ENCODE measurements around the gene SPNS3. TPM values are rescaled to one million over a fixed set of nuclear protein-coding genes. Genes with fewer than 3 reads are reported as not detected.
A peak's percentile ranks its signal among the peaks of the same experiment; 100 is the strongest.

SPNS3 gene
- total RNA-seq, 2 donors from 2014 or later = 2.4 to 5.8 TPM

GRCh38 chr17:4511199-4511932 lies 77.6 kb downstream of the SPNS3 start:
- Mint-ChIP-seq H3K4me3 (no peak overlapping the region), H3K27me3 (no peaks in the 10 kb centered on the region), H3K9me3 (no peaks in the 10 kb centered on the region), H3K4me1 (peaks cover 12% of the 10 kb centered on the region), H3K36me3 (ENCODE audit: low read depth) (no peaks in the 10 kb centered on the region), H3K27ac (peak overlapping the region; percentile 30)
- ATAC-seq (replicated peaks) = no peak

- no peak for ATAC-seq (replicated peaks)
- no peaks in the 10 kb centered on the region for H3K9me3 Mint-ChIP-seq
- H3K36me3 Mint-ChIP-seq (ENCODE audit: low read depth) = no peaks in the 10 kb centered on the region
- no peaks in the 10 kb centered on the region for H3K27me3 Mint-ChIP-seq
- H3K4me3 Mint-ChIP-seq = no peak overlapping the region
- H3K27ac Mint-ChIP-seq = no peak overlapping the region
- peaks cover 12% of the 10 kb centered on the region for H3K4me1 Mint-ChIP-seq
Observed at GRCh38 chr17:4512156-4513112, 78.7 kb downstream of the SPNS3 start.

- H3K36me3 Mint-ChIP-seq (ENCODE audit: low read depth) = no peaks in the 10 kb centered on the region
Observed at GRCh38 chr17:4513113-4514032, 79.6 kb downstream of the SPNS3 start.

GRCh38 chr17:4514206-4514605 lies 80.5 kb downstream of the SPNS3 start:
- Mint-ChIP-seq H3K4me3 (no peak overlapping the region), H3K27me3 (no peaks in the 10 kb centered on the region), H3K36me3 (ENCODE audit: low read depth) (no peaks in the 10 kb centered on the region)

More at GRCh38 chr17:4513113-4514032, 79.6 kb downstream of the SPNS3 start:
- H3K27ac Mint-ChIP-seq = no peak overlapping the region
- no peak overlapping the region for H3K4me3 Mint-ChIP-seq
- ATAC-seq (replicated peaks) = no peak
- no peaks in the 10 kb centered on the region for H3K9me3 Mint-ChIP-seq
- peaks cover 12% of the 10 kb centered on the region for H3K4me1 Mint-ChIP-seq
- no peaks in the 10 kb centered on the region for H3K27me3 Mint-ChIP-seq

GRCh38 chr17:4514779-4515178 lies 81.0 kb downstream of the SPNS3 start:
- Mint-ChIP-seq H3K27me3 (no peaks in the 10 kb centered on the region), H3K9me3 (no peaks in the 10 kb centered on the region)
- no peak for ATAC-seq (replicated peaks)

More at GRCh38 chr17:4514206-4514605, 80.5 kb downstream of the SPNS3 start:
- no peaks in the 10 kb centered on the region for H3K9me3 Mint-ChIP-seq
- no peak for ATAC-seq (replicated peaks)
- H3K4me1 Mint-ChIP-seq = peaks cover 5% of the 10 kb centered on the region
- H3K27ac Mint-ChIP-seq = no peak overlapping the region

GRCh38 chr17:4515501-4515900 lies 81.8 kb downstream of the SPNS3 start:
- H3K27me3 Mint-ChIP-seq = no peaks in the 10 kb centered on the region
- H3K4me3 Mint-ChIP-seq = no peak overlapping the region
- no peak for ATAC-seq (replicated peaks)
- no peaks in the 10 kb centered on the region for H3K36me3 Mint-ChIP-seq (ENCODE audit: low read depth)
- no peaks in the 10 kb centered on the region for H3K4me1 Mint-ChIP-seq
- H3K9me3 Mint-ChIP-seq = no peaks in the 10 kb centered on the region
- H3K27ac Mint-ChIP-seq = no peak overlapping the region

More at GRCh38 chr17:4514779-4515178, 81.0 kb downstream of the SPNS3 start:
- H3K4me1 Mint-ChIP-seq = no peaks in the 10 kb centered on the region
- no peak overlapping the region for H3K27ac Mint-ChIP-seq
- no peaks in the 10 kb centered on the region for H3K36me3 Mint-ChIP-seq (ENCODE audit: low read depth)
- H3K4me3 Mint-ChIP-seq = no peak overlapping the region

GRCh38 chr17:4516735-4517134 lies 83.0 kb downstream of the SPNS3 start:
- Mint-ChIP-seq H3K27ac (no peak overlapping the region), H3K27me3 (no peaks in the 10 kb centered on the region), H3K4me3 (no peak overlapping the region), H3K36me3 (ENCODE audit: low read depth) (no peaks in the 10 kb centered on the region), H3K9me3 (no peaks in the 10 kb centered on the region), H3K4me1 (no peaks in the 10 kb centered on the region)
- no peak for ATAC-seq (replicated peaks)

GRCh38 chr17:4518901-4519300 lies 85.2 kb downstream of the SPNS3 start:
- no peak overlapping the region for H3K4me3 Mint-ChIP-seq
- no peaks in the 10 kb centered on the region for H3K9me3 Mint-ChIP-seq
- H3K36me3 Mint-ChIP-seq (ENCODE audit: low read depth) = no peaks in the 10 kb centered on the region
- no peaks in the 10 kb centered on the region for H3K4me1 Mint-ChIP-seq
- H3K27ac Mint-ChIP-seq = no peak overlapping the region
- no peak for ATAC-seq (replicated peaks)
- no peaks in the 10 kb centered on the region for H3K27me3 Mint-ChIP-seq

- no peaks in the 10 kb centered on the region for H3K4me1 Mint-ChIP-seq
- no peak for ATAC-seq (replicated peaks)
- H3K27me3 Mint-ChIP-seq = no peaks in the 10 kb centered on the region
- no peak overlapping the region for H3K27ac Mint-ChIP-seq
- H3K9me3 Mint-ChIP-seq = no peaks in the 10 kb centered on the region
- H3K36me3 Mint-ChIP-seq (ENCODE audit: low read depth) = no peaks in the 10 kb centered on the region
- no peak overlapping the region for H3K4me3 Mint-ChIP-seq
Observed at GRCh38 chr17:4519361-4519788, 85.6 kb downstream of the SPNS3 start.

GRCh38 chr17:4520060-4520893 lies 86.5 kb downstream of the SPNS3 start:
- peak overlapping the region; percentile 56 for H3K27ac Mint-ChIP-seq

GRCh38 chr17:4520894-4521600 lies 87.3 kb downstream of the SPNS3 start:
- H3K9me3 Mint-ChIP-seq = no peaks in the 10 kb centered on the region
- H3K27ac Mint-ChIP-seq = peak overlapping the region; percentile 56
- no peaks in the 10 kb centered on the region for H3K27me3 Mint-ChIP-seq
- H3K4me3 Mint-ChIP-seq = no peak overlapping the region
- ATAC-seq (replicated peaks) = no peak
- no peaks in the 10 kb centered on the region for H3K36me3 Mint-ChIP-seq (ENCODE audit: low read depth)
- no peaks in the 10 kb centered on the region for H3K4me1 Mint-ChIP-seq

More at GRCh38 chr17:4520060-4520893, 86.5 kb downstream of the SPNS3 start:
- Mint-ChIP-seq H3K9me3 (no peaks in the 10 kb centered on the region), H3K36me3 (ENCODE audit: low read depth) (no peaks in the 10 kb centered on the region), H3K4me1 (no peaks in the 10 kb centered on the region), H3K27me3 (no peaks in the 10 kb centered on the region), H3K4me3 (no peak overlapping the region)
- no peak for ATAC-seq (replicated peaks)

GRCh38 chr17:4522661-4523060 lies 88.9 kb downstream of the SPNS3 start:
- no peak overlapping the region for H3K27ac Mint-ChIP-seq

GRCh38 chr17:4523946-4524345 lies 90.2 kb downstream of the SPNS3 start:
- no peaks in the 10 kb centered on the region for H3K4me1 Mint-ChIP-seq
- H3K4me3 Mint-ChIP-seq = no peak overlapping the region
- H3K27ac Mint-ChIP-seq = no peak overlapping the region

More at GRCh38 chr17:4522661-4523060, 88.9 kb downstream of the SPNS3 start:
- no peaks in the 10 kb centered on the region for H3K4me1 Mint-ChIP-seq
- H3K9me3 Mint-ChIP-seq = no peaks in the 10 kb centered on the region
- H3K4me3 Mint-ChIP-seq = no peak overlapping the region
- no peak for ATAC-seq (replicated peaks)
- H3K27me3 Mint-ChIP-seq = no peaks in the 10 kb centered on the region
- H3K36me3 Mint-ChIP-seq (ENCODE audit: low read depth) = no peaks in the 10 kb centered on the region

More at GRCh38 chr17:4523946-4524345, 90.2 kb downstream of the SPNS3 start:
- Mint-ChIP-seq H3K27me3 (no peaks in the 10 kb centered on the region), H3K9me3 (no peaks in the 10 kb centered on the region), H3K36me3 (ENCODE audit: low read depth) (no peaks in the 10 kb centered on the region)
- ATAC-seq (replicated peaks) = no peak
